ENCODE measurements around the gene CDH15. TPM values are rescaled to one million over a fixed set of nuclear protein-coding genes. Genes with fewer than 3 reads are reported as not detected.

Gene CDH15
- total RNA-seq, result not detected

- peak within 1 kb of the TSS; percentile 61 for H3K4me3 Mint-ChIP-seq
- peak within 1 kb of the TSS; percentile 0 for H3K27ac Mint-ChIP-seq
- CTCF ChIA-PET, result interaction anchor here (0.7 to 1.8 kb wide), 6 partner anchors 44 to 359 kb away, joined by 3 to 7 read pairs (median 4); partner anchors contain the start of genes APRT and ZNF778
- DNase-seq, result peak; percentile 96
- peaks cover 9% of the 10 kb centered on the region for H3K27me3 Mint-ChIP-seq
- H3K4me1 Mint-ChIP-seq, result peaks cover 7% of the 10 kb centered on the region
- peak; percentile 95 for ATAC-seq
- no peaks in the 10 kb centered on the region for H3K36me3 Mint-ChIP-seq
- H3K9me3 Mint-ChIP-seq (ENCODE audit: low read depth), result no peaks in the 10 kb centered on the region
Measured at GRCh38 chr16:89171216-89172170, at the start of gene CDH15. CDH15 (plus strand) TSS chr16:89171748; CDS start chr16:89171832, 84 bp downstream.

GRCh38 chr16:89122322-89122851, 49.2 kb upstream of the CDH15 start:
- Mint-ChIP-seq H3K4me1 (no peaks in the 10 kb centered on the region), H3K36me3 (peaks cover 32% of the 10 kb centered on the region), H3K27ac (peak overlapping the region; percentile 45), H3K9me3 (ENCODE audit: low read depth) (peaks cover 5% of the 10 kb centered on the region), H3K27me3 (no peaks in the 10 kb centered on the region), H3K4me3 (no peak overlapping the region)
- DNase-seq (no peak), ATAC-seq (no peak)
- CTCF ChIA-PET, result no interaction called here

- peaks cover 5% of the 10 kb centered on the region for H3K4me1 Mint-ChIP-seq
- no peaks in the 10 kb centered on the region for H3K27me3 Mint-ChIP-seq
- ATAC-seq (no peak), DNase-seq (no peak)
- CTCF ChIA-PET, result no interaction called here
- peaks cover 5% of the 10 kb centered on the region for H3K9me3 Mint-ChIP-seq (ENCODE audit: low read depth)
- no peak overlapping the region for H3K4me3 Mint-ChIP-seq
- peaks cover 27% of the 10 kb centered on the region for H3K36me3 Mint-ChIP-seq
- H3K27ac Mint-ChIP-seq, result no peak overlapping the region
Measured at GRCh38 chr16:89123001-89123830, 48.3 kb upstream of the CDH15 start.

GRCh38 chr16:89123831-89124100, 47.8 kb upstream of the CDH15 start:
- Mint-ChIP-seq H3K4me1 (peaks cover 5% of the 10 kb centered on the region), H3K9me3 (ENCODE audit: low read depth) (peaks cover 5% of the 10 kb centered on the region), H3K4me3 (no peak overlapping the region), H3K27me3 (no peaks in the 10 kb centered on the region), H3K27ac (no peak overlapping the region), H3K36me3 (peaks cover 31% of the 10 kb centered on the region)
- CTCF ChIA-PET, result no interaction called here
- DNase-seq (no peak), ATAC-seq (no peak)

- Mint-ChIP-seq H3K4me3 (no peak overlapping the region), H3K27me3 (no peaks in the 10 kb centered on the region), H3K4me1 (peaks cover 7% of the 10 kb centered on the region), H3K27ac (no peak overlapping the region), H3K36me3 (peaks cover 46% of the 10 kb centered on the region), H3K9me3 (ENCODE audit: low read depth) (peaks cover 3% of the 10 kb centered on the region)
- DNase-seq (no peak), ATAC-seq (no peak)
- CTCF ChIA-PET, result no interaction called here
Measured at GRCh38 chr16:89129378-89129777, 42.2 kb upstream of the CDH15 start.

- no peak overlapping the region for H3K27ac Mint-ChIP-seq
- ATAC-seq, result no peak
- peaks cover 7% of the 10 kb centered on the region for H3K4me1 Mint-ChIP-seq
- no peaks in the 10 kb centered on the region for H3K27me3 Mint-ChIP-seq
- peaks cover 3% of the 10 kb centered on the region for H3K9me3 Mint-ChIP-seq (ENCODE audit: low read depth)
- no peak for DNase-seq
- peaks cover 42% of the 10 kb centered on the region for H3K36me3 Mint-ChIP-seq
- H3K4me3 Mint-ChIP-seq, result no peak overlapping the region
- CTCF ChIA-PET, result no interaction called here
Measured at GRCh38 chr16:89130448-89130847, 41.1 kb upstream of the CDH15 start.

GRCh38 chr16:89131783-89132182, 39.8 kb upstream of the CDH15 start:
- peaks cover 36% of the 10 kb centered on the region for H3K36me3 Mint-ChIP-seq
- CTCF ChIA-PET, result no interaction called here
- no peak overlapping the region for H3K27ac Mint-ChIP-seq
- H3K4me3 Mint-ChIP-seq, result no peak overlapping the region
- ATAC-seq (no peak), DNase-seq (no peak)
- no peaks in the 10 kb centered on the region for H3K9me3 Mint-ChIP-seq (ENCODE audit: low read depth)
- no peaks in the 10 kb centered on the region for H3K27me3 Mint-ChIP-seq
- peaks cover 7% of the 10 kb centered on the region for H3K4me1 Mint-ChIP-seq

- CTCF ChIA-PET, result no interaction called here
- peaks cover 36% of the 10 kb centered on the region for H3K36me3 Mint-ChIP-seq
- H3K4me1 Mint-ChIP-seq, result peaks cover 7% of the 10 kb centered on the region
Measured at GRCh38 chr16:89132194-89133005, 39.1 kb upstream of the CDH15 start.

GRCh38 chr16:89133457-89134127, 38.0 kb upstream of the CDH15 start:
- no peak for ATAC-seq
- Mint-ChIP-seq H3K4me1 (peaks cover 3% of the 10 kb centered on the region), H3K4me3 (no peak overlapping the region), H3K36me3 (peaks cover 35% of the 10 kb centered on the region), H3K9me3 (ENCODE audit: low read depth) (no peaks in the 10 kb centered on the region), H3K27me3 (no peaks in the 10 kb centered on the region), H3K27ac (no peak overlapping the region)
- CTCF ChIA-PET, result no interaction called here
- DNase-seq, result no peak

More at GRCh38 chr16:89132194-89133005, 39.1 kb upstream of the CDH15 start:
- DNase-seq (no peak), ATAC-seq (no peak)
- Mint-ChIP-seq H3K4me3 (no peak overlapping the region), H3K27me3 (no peaks in the 10 kb centered on the region), H3K9me3 (ENCODE audit: low read depth) (no peaks in the 10 kb centered on the region), H3K27ac (no peak overlapping the region)

- no peaks in the 10 kb centered on the region for H3K4me1 Mint-ChIP-seq
- no peak overlapping the region for H3K27ac Mint-ChIP-seq
- H3K4me3 Mint-ChIP-seq, result no peak overlapping the region
- ATAC-seq (no peak), DNase-seq (no peak)
- no peaks in the 10 kb centered on the region for H3K9me3 Mint-ChIP-seq (ENCODE audit: low read depth)
- peaks cover 28% of the 10 kb centered on the region for H3K36me3 Mint-ChIP-seq
- CTCF ChIA-PET, result no interaction called here
- H3K27me3 Mint-ChIP-seq, result no peaks in the 10 kb centered on the region
Measured at GRCh38 chr16:89134269-89134668, 37.3 kb upstream of the CDH15 start.

- peaks cover 19% of the 10 kb centered on the region for H3K36me3 Mint-ChIP-seq
- CTCF ChIA-PET, result no interaction called here
- no peaks in the 10 kb centered on the region for H3K9me3 Mint-ChIP-seq (ENCODE audit: low read depth)
- no peak overlapping the region for H3K27ac Mint-ChIP-seq
- no peak overlapping the region for H3K4me3 Mint-ChIP-seq
- ATAC-seq (no peak), DNase-seq (no peak)
- no peaks in the 10 kb centered on the region for H3K27me3 Mint-ChIP-seq
- no peaks in the 10 kb centered on the region for H3K4me1 Mint-ChIP-seq
Measured at GRCh38 chr16:89135166-89135565, 36.4 kb upstream of the CDH15 start.

GRCh38 chr16:89135971-89136765, 35.4 kb upstream of the CDH15 start:
- H3K4me1 Mint-ChIP-seq, result no peaks in the 10 kb centered on the region
- H3K9me3 Mint-ChIP-seq (ENCODE audit: low read depth), result no peaks in the 10 kb centered on the region
- peaks cover 14% of the 10 kb centered on the region for H3K36me3 Mint-ChIP-seq
- CTCF ChIA-PET, result no interaction called here
- no peak overlapping the region for H3K4me3 Mint-ChIP-seq
- no peaks in the 10 kb centered on the region for H3K27me3 Mint-ChIP-seq
- DNase-seq (no peak), ATAC-seq (no peak)
- no peak overlapping the region for H3K27ac Mint-ChIP-seq

Data from activated CD8-positive, alpha-beta memory T cell treated with anti-CD3 and anti-CD28 coated beads, Interleukin-2, amount 10 ng/mL, durations not matched to agents 7 days and 5 days (primary cell).